GM20431 (cell line): ENCODE measurements around the gene NBAS.
"Not testable (repeated sequence)": the region's sequence is repeated elsewhere in the genome, so short reads cannot be mapped to it uniquely, and the experiment has no call there.

Source experiments
- in situ Hi-C: fragments of 300-500 bp; cut with MseI, MboI; formaldehyde crosslinking; loops from one replicate; pipeline ENCODE4 v1.15.0; 2020; ENCODE audit warnings: low sequenced_read_pairs; ENCODE audit not compliant: unreplicated experiment

Gene NBAS

DNA sequence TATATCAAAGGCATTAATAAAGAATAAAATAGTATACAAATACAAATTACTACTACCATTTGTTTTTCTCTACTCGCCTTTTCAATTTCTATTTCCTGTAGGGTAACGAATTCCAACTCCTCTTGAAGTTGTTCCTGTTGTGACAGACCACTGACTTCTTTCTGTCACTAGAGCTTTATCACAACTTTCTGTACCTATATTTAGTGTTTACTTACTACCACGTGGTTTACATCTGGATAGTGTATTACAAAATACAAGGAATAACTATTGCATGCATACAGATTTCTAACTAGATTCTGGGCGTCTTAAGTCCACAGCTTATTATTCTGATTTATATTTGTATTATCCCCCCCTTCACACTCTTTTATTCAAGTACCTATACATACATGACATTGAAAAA, 22.3 kb downstream of the NBAS start:
- in situ Hi-C loops: no loop called here

DNA sequence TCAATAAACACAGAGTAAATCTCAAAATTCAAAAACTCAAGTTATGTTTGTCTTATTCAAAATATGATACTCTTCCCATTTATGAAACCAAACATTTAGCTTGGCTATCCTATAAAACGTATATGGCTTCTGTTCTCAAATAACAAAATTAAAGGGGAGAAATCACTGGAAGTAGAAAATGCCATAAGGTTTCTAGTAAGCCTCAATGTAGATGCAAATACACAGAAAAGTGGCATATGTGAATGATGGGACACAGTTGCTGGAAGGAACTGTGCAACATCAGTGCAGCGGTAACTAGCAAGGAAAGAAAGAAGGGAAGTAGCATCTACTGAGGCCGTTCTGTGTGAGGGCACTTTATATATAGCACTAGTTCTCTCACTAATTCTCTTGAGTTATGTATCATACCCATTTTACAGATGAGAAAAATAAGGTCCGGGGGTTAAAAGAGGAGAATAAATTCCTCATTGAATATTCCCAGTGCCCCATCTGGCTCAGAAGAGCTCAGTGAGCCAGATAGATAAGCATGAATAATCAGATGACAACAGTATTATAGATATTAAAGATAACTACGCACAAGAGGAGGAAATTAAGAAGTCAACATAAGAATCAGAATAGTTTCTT, 27.2 kb downstream of the NBAS start:
- in situ Hi-C loops: no loop called here

DNA sequence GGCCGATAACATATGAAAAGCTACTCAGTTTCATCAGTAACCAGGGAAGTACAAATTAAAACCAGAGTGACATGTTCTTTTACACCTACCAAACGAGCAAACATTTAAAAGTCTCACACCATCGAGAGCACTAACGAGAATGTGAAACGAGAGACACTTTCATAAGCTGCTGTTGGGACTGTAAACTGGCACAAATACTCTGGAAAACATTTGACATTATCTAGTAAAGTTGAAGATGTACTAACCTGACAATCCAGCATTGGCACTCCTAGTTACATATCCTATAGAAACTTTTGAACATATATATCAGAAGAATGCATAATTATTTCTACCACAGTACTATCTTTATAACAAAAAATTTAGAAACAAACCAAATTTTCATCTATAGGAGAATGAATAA, 28.1 kb downstream of the NBAS start:
- in situ Hi-C loops: no loop called here

DNA sequence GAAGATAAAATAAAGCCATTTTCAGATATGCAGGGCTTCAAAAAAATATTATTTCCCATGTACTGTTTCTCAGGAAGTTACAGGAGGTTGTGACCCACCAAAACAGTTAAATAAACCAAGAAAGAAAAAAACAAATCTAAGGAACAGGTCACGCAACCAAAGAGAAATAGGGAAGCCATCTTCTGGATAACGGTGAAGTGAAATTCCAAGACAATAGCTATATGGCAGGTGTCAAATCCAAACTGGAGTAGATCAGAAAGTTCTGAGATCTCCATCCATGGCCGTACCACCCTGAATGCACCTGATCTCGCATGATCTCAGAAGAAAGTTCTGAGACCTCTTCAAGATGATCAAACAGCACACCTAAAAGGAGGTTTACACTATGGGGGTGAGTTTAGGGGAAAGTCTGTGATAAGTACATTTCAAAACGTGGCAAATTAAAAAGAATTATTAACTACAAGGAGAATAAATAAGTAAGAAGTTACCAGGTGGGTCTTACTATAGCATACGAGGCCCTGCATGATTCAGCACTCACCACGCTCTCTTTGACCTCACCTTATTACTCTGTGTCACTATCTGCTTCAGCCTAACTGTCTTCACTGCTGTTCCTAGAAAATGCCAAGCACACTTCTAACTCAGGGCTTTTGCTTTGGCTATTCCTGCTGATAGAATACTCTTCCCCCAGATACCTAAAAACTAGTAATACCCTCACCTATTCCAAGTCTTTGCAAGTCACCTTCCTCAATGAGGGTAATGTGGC, 29.9 kb downstream of the NBAS start:
- in situ Hi-C loops: no loop called here

DNA sequence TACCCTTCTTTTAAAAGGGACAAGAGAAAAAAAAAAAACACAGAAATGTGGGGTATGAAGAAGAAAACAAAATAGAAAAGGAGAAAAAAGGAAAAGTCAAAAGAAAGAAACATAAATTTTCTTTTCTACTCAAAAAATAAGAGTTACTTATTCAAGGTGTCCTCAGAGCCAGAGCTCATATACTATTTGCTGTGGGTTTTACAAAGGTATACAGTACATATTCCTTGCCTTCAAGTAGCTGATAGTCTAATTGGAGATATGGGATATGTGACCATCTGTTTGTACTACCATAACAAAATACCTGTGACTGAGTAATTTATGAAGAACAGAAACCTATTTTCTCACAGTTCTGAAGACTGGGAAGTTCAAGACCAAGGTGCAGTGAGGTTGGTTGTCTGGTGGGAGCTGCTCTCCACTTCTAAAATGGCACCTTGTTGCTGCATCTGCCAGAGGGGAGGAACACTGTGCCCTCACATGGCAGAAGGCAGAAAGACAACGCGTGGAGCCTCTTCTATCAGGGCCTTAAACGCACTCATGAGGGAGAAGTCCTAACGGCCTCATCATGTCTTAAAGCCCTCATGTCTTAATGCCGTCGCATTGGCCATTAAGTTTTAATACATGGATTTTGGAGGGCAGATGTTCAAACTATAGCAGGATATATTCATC, 33.9 kb downstream of the NBAS start:
- in situ Hi-C loops: no loop called here

DNA sequence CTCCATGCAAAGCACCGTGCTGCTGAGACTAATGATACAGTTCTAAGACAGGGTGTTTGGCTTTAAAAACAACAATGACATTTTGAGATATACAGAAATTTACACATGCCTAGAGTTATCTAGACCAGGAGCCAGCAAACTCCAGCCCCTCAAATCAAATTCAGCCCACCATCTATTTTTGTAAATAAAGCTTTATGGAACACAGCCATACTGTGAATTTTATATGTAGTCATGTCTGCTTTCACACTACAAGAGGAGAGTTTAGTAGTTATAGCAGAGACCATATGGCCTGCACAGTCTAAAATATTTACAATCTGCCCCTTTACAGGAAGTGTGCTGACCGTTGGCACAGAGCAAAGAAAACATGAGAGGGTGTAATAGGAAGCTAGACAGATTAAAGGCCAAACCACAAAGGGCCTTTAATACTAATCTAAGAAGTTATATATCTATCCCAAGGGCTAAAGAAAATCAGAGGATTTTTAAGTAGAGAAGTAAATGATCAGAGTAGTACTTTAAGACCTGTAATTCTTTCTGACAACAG, 39.4 kb downstream of the NBAS start:
- in situ Hi-C loops: no loop called here

DNA sequence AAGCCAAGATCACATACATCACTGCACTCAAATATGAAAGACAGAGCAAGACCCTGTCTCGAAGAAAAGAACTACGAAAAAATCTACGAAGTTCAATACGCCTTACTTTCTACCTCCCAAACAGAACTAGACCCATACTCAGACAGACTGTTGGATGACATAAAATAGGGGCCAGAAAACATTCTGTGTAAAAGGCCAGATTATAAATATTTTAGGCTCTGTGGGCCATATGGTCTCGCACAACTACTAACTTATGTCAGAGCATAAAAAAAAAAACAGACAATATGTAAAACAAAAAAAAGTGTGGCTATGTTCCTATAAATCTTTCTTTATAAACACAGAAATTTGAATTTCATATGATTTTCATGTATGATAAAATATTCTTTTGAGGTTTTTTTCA, 40.8 kb downstream of the NBAS start:
- in situ Hi-C loops: no loop called here

DNA sequence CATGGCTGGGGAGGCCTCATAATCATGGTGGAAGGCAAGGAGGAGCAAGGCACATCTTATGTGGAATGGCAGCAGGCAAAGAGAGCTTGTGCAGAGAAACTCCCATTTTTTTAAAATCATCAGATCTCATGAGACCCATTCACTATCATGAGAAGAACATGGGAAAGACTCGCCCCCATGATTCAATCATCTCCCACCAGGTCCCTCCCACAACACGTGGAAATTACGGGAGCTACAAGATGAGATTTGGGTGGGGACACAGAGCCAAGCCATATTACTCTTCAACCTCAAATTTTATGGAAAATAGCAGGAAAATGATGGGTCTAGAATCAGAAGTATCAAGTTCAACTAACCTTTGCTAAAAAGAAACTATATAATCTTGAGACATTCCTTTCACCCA, 42.4 kb downstream of the NBAS start:
- in situ Hi-C loops: not testable (repeated sequence)

DNA sequence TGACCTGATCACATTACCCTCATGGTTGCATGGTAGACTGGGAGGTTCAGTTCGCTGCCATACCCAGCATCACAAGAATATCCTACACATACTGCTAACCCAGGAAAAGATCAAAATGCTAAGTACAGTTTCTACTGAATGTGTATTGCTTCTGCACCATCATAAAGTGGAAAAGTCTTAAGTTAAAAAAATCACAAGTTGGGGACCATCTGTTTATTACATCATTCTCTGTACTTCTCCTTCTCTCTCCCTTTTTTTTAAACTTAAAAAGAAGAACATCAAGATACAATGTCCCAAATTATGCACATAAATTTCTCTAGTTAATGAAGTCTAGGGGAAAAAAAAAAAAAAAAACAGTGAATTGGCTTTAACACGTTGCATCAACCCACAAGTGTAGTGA, 43.3 kb downstream of the NBAS start:
- in situ Hi-C loops: no loop called here

DNA sequence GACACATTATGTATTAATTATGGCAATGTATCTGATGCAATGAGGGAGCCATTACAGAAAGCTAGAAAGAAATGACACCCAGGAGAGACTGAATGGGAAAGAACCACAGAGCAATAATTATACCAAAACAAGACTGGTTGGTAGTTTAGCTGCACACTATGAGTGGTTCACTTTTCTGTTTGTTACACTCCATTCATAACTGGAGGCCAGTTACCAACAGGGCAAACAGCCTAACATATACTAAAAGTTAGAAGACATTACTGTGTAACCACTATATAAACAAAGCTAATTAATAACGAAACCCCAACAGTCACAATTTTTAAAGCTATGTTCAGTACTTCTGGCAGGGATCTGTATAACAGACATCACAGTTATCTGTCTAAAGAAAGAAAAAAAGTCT, 49.4 kb downstream of the NBAS start:
- in situ Hi-C loops: no loop called here

DNA sequence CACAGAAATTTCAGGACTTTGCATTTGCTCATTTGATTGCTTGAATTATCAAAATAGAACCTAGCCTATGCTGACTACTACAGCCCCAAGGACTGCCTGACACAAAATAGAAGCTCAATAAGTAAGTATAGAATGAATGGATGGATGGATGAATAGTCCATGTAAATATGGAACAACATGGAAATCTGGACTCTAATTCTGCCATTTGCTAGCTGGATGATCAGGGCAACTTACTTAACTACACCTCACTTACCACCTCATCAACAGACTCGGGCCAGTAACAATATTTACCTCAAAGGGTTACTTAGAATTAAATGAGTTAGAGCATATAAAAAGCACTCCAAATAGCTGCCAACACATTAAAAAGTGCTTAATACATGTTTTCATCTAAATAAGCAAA, 50.6 kb downstream of the NBAS start:
- in situ Hi-C loops: no loop called here

DNA sequence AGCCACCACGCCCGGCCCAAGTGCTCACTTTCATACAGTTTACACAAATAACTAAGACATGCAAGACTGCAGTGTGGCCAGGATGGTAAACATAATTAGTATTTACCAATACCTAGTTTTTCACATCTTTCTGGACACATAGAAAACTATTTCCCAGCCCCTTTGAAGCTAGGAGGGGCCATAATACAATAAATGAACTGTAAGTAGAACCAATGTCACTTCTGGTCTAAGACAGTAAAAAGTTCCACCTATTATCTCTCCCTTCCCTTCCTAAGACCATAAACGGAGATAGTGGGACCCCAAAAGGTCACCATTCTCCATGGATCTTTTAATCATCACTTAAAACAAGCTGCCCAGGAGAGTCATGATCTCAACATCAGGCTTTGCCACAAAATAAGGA, 51.0 kb downstream of the NBAS start:
- in situ Hi-C loops: no loop called here

DNA sequence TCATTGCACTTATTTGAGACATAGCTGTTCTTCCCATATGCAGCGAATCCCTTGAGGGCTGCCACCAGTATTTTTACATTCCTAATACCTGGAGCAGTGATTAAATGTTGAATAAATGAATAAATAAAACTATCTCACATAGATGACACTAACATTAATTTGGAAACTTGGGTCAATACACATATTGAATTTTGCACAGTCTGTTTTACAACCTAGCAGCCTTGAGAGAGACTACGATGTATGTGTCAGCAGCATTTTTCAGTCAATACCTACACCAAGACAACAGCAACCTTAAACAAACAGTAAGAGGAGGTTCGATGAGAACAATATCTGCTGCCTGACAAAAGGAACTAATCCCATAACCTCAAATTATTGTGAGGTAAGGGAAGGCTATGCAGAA, 53.4 kb downstream of the NBAS start:
- in situ Hi-C loops: no loop called here

DNA sequence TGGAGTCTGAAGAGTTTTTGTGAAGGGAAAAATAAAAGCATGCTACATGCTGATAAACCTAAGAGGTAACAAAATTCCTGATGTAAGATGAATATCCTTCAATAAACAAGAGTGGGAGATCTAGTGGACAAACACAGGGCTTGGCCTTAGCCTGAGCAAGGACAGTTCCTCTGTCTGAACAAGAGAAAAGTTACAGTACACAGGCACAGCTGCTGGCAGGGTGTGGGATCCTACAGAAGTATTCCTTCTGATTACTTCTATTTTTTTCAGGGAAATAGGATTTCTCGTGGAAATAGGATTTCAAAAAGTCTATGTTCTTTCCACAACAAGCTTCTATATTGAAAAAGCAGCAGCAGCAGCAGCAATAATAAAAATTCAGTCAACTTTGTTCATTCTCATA, 54.1 kb downstream of the NBAS start:
- in situ Hi-C loops: no loop called here

DNA sequence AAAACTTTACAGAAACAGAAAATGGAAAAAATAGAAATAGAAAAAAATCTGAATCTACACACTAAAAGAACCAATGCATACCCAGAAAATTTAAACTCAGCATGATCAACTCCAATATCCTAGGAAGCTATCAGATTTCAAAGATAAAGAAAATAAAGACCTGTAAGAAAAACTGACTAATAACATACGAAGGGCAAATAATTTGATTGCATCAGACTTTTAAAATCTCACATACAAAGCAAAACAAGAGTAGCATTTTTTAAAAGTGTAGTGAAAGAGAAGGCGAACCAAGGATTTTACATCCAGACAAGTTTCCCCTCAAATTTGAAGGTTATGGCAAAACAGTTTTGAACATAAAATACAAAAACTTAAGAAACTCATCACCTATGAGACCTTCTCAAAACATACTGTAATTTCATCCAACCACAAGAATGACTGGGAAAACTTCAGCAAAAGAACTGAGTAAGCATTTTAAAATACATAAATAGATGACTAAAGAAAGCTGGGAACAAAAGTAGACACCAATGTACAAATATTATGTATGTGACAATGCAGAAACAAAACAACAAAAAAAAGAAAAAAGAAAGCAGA, 54.8 kb downstream of the NBAS start:
- in situ Hi-C loops: no loop called here

DNA sequence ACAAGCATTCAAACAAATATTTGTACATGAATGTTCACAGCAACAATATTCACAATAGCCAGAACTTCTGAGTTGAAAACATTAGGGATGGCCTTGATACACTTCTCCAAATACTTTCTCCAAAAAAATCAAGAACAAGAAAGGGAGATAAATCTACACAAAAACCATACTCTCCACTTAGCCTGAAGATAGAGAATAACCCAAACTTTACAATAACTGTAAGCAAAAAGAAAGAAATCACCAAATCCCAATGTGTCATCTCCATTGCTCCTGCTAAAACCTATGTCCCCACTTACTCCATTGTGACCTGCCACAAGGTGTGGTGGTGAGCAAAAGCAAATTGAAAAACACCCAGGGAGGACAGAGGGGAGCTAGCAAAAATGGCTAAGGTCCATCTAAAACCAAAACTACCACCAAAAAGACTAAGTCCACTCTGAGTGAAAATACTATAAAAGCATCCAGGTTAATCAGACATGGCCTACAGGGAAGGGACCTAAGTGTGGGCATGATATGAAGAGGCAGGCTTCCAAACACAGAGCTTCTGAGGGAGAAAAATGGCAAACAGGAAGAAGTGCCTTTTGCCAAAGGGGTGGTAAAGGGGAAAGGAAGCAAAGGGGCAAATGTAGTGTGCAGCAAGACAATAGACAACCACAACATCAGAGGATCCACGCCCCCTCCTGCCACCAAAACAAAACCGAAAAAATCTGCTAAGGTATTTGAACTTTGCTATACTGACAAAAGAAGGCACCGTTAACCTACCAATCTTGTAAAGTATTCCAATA, 56.1 kb downstream of the NBAS start:
- in situ Hi-C loops: no loop called here

DNA sequence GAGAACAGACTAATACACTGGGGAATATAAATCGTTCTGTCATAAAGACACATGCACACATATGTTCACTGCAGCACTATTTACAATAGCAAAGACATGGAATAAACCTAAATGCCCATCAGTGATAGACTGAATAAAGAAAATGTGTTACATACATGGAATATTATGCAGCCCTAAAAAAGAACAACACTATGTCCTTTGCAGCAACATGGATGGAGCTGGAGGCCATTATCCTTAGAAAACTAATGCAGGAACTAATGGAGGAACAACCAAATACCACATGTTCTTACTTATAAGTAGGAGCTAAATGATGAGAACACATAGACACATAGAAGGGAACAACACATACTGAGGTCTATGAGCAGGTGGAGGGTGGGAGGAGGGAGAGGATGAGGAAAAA, 61.9 kb downstream of the NBAS start:
- in situ Hi-C loops: not testable (repeated sequence)

DNA sequence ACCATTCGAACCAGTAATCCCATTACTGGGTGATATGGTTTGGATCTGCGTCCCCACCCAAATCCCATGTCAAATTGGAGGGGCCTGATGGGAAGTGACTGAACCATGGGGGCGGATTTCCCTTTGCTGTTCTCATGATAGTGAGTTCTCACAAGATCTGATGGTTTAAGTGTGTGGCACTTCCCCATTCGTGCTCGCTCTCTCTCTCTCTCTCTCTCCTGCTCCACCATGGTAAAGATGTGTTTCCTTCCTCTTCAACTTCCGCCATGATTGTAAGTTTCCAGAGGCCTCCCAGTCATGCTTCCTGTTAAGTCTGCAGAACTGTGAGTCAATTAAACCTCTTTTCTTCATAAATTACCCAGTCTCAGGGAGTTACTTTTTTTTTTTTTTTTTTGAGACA, 62.6 kb downstream of the NBAS start:
- in situ Hi-C loops: no loop called here

DNA sequence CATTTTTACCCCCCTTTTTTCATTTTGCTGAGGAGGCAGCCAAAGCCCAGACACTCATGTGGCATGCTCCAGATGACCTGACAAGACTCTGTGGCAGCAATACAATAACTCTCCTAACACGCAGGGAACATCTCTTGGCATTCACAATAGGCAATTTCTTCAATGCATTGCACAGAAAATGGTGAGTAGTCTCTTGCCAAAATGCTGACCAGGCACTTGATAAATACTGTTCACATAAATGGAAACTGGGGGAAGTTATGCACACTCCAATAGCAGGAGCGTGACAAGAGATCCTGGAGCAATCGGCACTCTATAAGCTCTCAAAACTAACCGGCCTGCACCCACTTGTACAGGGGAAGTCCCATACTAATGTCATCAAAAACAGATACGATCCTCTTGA, 66.3 kb downstream of the NBAS start:
- in situ Hi-C loops: no loop called here

DNA sequence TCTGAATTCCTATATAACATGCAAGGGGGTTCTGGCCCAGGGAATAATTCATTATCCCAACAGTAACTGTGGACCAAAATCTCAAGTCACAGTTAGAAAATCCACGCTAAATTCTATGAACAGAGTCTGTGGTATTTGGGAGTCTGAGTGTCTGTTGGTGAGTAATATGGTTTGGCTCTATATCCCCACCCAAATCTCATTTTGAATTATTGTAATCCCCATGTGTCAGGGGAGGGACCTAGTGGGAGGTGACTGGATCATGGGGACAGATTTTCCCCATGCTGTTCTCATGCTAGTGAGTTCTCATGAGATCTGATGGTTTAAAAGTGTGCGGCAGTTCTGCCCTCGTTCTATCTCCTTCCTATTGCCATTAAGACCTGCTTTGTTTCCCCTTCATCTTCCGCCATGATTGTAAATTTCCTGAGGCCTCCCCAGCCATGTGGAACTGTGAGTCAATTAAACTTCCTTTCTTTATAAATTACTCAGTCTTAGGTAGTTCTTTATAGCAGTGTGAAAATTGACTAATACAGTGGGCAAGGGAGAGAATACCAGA, 68.3 kb downstream of the NBAS start:
- in situ Hi-C loops: no loop called here
